ENCODE measurements around the gene CERK.

CERK gene

DNA sequence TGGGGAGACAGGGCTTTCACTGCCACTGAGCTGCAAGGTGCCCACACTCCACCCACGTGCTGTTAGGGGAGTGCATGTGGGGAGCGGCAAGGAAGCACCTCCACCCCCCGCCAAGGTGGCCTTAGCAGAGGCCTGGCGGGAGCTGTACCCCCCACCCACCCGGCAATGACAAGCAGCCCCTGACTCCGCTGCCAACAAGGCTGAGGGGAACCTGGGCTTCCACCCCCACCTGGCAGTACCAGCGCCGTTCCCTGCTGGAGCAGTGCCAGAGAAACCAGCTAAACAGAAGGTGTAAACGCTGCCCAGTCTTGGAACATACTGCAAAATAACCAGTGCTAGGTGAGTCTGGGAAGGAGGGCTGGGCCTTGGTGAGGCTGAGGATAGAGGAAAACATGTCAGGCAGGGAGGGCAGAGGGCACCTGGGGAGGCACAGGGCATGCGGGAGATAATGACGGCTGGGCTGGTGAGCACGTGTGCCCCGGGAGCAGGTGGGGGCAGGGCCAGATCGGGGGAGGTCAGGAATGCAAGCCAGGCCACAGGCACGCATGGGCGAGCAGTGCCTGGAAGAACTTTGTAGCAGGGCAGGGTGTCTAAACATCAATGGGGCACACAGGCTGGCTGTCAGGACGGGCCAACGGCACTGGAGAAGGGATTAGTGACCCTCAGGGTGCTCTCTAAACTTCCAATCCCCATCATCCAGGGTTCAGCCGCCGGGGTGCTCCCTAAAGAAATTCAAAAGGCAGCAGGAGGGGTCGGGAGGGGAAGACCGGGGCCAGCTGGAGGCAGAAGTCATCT, 6.6 kb downstream of the CERK start:
- DNase-seq = peak; percentile 46

DNA sequence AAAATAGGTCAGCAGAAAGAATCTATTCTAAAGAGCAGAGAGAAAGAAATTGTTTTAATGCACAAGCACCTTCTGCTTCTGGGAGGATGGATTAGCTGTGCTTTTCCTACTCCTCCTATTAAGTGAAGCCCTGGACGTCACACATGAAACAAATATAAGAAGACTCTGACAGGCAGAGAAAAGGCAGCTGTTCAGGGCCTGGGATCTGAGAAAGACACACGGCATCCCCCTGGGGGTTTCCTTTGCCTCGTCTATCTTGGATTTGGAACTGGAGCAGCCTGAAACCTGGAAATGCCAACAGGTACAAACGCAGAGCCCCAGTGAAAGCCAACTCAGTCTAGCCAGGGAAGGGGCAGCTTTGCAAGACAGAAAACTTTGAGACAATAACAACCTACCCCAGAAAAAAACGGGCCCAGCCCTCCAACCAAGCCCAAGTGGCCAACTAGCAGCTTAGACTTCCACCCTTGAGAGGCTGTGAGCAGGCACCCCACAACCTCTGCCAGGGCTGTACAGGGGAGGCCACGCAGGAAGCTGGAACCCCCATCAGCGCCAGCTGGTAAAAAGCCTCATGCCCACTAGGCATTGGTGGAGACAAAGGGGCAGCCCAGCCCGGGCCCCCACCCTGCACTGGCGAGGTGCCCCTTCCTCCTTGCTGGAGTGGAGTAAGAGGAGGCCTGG, 7.3 kb downstream of the CERK start:
- DNase-seq = no peak

DNA sequence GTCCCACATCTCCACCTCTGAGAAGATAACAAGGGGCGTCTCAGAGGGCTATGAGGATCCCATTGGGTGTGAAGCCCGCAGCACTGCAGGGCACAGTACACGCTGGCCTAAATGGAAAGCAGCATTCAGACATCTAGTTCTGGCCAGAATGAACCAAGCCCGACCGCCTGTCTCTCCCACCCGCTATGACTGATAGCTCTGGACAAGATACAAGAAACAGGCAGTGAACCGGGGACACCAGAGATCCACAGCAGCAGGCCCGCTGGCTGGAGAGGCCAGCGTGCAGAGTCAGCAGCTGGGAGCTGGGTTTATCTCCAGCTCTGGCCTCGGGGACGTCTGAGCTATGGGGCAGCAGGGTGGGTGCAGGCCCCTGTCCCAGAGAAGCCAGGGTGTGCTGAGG, 9.6 kb downstream of the CERK start:
- DNase-seq = no peak

DNA sequence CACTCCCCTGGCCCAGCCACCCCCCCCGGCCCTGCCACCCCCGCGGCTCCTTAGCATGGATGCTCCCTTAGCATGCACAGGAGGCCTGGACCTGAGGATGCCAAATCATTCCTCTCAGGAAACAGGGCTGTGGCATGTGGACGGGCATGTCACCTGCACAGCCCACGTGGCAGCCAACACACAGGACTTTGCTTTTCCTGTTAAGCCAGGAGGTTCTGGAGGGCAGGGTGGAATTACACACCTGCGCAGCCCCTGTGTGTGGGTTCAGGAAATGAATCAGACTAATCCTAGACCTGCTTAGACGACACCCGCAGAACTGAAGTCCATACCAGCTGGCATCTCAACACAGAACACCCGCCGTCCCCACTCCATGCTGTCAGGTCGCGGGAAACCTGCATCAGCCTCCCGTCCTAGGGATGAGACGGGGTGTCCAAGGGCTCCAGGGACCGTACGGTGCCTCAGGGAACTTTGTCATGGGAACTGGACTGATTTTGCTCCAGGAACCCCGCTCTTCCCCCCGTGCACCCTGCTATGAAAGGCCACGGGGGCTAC, 10.2 kb downstream of the CERK start:
- no peak for DNase-seq

DNA sequence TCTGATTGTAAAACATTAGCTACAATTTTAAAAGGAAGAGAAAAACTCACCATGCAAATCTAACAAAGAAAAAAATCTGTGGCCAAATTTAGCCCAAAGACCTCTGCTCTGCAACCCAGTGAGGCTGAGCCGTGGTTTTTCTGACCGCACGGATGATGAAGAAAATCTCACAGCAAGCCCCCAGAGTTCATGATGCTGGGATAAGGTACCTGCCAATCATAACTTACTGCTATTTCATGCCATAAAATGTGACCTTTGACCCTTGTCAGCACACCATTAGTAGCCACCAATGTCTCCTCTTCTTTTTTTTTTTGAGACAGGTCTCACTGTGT, 11.1 kb downstream of the CERK start:
- no peak for DNase-seq

DNA sequence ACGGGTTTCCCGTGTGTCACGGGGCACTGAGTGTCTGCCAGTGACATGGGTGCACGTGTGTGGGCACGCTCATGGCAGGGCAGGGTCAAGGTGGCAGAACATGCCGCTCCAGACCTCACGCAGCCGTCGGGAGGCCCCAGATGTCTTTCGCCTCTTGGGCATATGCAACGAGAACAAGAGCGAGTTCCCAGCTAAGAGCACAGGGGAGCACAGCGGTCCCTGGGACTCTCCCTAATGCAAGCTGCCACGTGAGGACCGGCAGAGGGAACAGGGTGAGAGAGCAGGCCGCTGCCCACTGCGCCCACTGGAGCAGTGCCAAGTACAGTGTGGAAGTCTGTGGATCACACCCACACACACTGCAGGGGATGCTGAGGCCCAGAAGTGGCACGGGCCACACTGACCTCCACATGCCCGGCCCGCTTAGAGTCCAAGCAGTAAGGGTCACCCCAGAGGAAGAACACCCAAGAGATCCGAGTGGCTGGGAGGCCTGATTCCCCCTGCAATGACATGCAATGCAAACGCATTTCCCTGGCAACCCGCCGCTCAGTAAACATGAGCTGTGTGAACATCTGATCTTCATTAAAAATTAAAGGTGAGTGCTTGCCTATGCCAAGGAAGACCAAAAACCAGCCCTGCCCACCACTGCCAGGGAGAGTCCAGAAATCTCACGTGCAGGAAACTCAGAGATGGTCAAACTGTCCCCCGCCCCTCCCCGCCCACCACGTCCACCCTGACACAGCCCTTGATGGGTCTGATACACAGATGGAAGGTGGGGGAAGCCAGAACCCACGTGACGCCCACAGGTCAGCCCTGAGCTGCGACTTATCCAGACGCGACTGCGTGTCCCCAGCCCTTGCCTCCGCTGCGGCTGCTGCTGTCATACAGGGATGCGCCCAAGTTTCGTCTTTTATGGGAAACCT, 11.7 kb downstream of the CERK start:
- DNase-seq = peak; percentile 21

DNA sequence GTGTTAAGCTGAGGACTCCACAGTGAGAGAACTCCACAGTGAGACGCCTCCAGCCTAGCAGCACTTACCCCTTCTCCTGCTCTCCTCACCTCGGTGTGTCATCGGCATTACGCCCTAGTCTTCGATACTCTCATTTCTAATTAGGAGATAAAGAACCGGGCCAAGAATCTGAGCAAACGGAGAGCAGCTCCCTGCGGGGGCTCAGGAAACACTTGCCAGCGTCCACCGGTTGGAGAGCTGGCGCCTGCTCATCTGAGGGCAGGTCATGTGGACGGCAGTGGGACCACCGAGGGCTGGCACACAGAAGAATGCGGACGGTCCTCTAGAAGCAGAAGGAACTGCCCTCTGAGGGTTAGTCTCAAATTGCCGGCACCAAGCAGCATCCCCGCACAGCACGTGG, 13.0 kb downstream of the CERK start:
- DNase-seq = no peak

DNA sequence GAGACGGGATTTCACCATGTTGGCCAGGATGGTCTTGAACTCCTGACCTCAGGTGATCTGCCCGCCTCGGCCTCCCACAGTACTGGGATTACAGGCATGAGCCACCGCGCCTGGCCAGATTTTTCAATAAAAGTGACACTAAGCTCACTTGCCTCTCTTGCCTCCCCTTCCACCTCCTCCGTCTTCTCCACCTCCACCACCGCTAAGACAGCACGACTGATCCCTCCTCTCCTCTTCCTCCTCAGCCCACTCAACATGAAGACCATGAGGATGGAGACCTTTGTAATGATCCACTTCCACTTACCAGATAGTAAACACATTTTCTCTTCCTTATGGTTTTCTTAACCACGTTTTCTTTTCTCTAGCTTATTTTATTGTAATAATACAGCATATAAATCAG, 14.2 kb downstream of the CERK start:
- no peak for DNase-seq

DNA sequence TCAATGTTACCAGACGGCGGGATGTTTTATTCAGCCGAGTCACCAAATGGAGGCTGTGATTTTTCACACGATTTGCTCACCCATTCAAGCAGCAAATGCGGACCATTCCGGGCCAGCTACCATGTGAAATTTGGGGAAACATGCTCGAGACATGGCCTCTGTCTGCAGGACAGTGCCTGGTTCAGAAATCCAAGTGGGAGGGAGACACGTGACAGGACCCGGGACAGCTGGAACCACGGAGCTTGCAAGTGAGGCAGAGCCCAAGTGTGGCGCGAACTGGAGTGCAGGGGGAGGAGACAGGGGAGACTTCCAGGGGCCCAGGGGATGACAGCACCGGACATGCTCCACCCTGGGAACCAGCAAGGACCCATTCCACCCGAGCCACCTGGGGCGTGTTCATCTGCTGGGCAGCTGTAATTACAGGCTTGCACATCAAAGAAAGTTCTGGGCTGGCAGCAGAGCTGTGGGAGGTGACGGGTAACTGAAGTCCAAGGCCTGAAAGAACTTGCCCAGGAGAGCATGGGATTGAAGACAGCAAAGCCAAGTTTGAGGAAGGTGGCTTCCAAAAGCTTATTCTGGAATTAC, 16.5 kb downstream of the CERK start:
- DNase-seq = no peak

DNA sequence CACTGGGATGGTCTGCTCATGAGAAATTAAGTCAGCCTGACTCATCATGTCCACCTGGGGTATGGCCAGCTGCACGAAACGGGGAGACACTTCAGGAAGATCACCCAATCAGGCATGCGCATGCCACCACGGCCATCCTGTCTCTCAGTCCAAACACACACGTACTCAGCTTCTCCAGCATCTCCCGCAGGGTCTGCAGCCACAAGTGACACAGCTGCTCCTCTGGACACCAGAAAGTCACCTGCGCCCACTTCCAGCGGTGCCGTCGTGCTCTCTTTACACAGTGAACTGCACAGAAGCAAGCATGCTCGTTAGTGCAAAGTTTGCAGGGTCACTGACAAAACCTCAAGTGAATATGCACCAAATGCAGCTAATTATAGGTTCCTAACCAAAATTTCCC, 18.1 kb downstream of the CERK start:
- DNase-seq = no peak

DNA sequence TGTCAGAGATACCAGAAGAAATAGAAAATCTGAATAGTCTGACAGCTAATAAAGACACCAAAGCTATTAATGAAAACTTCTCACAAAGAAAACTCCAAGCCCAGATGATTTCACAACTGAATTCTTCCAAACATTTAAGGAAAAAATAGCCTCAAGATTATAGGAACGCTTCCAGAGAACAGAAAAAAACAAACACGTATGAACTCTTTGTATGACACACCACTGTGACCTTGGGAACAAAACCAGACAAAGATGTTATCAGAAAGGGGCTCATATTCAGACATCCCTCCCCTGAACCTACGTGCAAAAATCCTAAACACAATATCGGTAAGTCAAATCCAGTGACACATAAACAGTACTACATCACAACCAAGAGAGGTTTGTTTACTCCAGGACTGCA, 23.5 kb downstream of the CERK start:
- no peak for DNase-seq

DNA sequence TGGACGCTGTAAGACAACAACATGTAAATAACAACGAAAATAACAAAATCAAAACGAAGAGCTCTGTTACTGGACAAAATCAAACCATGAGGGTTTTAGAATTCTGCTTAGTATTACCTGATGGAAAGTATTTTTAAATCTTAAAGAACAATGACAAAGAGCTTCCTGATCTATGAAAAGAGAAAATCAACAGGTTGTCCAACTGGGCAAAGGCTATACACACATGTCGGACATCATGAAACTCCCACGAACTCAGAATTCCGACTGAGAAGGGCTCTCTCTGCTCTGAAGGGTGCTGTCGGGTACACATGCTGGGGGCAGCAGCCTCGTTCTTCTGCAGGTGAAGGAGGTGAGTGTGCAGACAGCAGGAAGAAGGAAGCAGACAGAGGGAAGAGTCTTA, 25.8 kb downstream of the CERK start:
- DNase-seq = no peak

DNA sequence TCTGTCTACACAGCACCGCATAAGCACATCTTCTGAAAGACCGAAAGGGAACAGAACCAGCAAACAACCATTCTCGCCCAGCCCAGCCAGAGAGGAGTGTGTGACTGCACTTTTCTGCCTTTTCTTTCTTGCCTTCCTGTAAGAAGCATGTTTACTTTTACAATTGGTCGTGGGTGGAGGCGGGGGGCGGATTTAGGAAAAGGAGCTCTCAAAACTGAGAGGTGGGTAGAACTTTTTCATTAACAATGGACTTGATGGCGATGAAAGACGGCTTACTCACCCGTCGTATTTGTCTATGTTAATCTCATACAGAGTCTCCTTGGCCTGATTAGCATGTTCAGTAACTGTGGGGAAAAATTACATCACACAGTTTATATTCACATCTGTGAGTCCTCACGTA, 27.2 kb downstream of the CERK start:
- no peak for DNase-seq

DNA sequence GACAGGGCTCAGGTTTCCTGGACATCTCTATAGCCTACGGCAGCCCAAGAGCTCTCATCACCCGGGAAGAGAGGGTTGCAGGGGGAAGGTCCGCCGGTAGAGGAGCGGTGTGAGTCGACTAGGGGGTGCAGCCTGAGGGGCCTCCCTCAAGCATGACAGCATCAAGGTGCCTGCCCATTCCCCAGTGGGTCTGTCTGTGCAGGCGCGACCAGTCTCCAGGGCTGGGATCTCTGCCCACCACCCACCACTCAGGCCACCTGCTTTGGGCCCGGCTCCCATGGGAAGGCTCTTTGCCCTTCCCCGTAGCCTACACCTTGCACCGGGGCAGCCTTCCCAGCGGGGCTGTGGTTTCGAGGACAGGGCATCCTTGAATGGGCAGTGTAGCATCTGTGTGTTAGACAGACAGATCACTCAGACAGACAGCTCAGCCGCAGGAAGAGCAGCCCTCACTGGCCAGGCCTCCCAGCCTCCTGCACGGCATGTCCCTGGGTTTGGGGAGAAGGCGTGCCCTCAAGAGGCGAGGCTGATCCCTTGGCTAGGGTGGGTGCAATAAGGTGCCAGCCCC, 29.2 kb downstream of the CERK start:
- DNase-seq = no peak

DNA sequence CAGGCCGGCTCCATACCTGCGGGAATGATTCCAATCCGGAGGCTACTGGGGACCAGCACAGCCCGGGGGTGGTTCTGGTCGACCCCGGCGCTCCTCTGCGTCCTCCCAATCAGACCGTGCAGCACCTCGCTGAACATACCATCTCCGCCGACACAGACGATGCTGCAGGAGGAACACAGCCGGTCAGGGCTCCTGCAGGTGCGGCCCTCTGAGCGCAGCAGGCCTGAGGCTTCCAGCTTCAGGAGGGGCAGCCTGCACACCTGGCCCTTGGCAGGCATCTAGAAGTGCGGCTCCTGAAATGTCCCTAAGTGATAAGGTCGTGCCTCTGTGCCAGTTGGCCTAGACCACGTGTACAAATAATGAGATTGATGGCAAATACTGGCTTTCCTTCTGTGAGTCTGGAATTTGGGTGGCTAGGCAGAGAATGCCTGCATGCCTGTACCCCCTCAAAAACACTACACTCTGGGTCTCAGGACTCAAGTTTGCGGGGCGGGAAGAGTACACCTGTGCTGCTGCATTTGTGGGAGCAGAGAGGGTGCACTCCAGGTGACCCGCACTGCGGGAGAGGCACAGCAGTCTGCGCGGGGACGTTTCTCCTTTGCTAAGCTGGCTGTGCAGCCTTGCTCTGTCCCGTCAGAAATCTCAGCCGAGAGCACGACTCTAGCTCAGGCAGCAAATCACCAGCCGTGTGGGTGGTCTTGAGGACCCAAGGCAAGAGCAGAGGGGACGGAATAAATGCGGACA, 30.1 kb downstream of the CERK start:
- DNase-seq = no peak

DNA sequence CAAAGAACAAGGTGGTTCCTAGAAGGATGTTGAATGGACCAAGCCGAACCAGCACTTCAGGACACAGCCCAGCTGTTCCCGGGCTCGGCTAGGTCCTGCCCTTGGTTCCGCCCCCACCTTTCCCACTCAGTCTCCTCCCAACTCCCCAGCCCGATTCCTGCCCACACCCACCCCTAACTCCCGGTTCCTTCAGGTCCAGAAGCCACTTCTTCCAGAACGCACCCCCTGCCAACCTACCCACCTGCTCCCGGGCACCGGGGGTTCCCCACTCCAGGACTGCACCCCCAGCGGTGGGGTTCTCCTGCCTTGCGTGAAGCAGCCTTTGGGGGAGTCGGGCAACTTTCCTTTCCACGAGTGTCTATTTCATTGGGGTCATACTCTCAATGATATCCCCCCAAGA, 30.7 kb downstream of the CERK start:
- DNase-seq = no peak

DNA sequence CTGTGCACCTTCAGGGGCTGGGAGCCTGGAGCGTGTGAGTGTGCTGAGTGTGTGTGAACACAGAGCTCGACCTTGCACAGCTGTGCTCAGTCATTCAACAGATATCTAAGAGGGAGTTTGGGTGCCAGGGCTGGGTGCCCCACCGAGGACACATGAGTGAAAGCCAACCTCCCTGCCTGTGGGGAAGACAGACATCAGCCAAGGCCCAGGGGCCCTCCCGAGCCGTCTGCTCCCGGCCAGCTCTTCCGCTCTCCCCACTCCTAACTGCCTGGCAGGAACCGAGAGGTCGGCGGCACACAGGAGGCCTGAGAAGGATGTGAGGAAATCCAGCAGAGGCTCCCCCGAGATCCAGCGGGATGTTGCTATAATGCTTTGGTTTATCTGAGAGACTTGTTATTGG, 32.0 kb downstream of the CERK start:
- DNase-seq = no peak

DNA sequence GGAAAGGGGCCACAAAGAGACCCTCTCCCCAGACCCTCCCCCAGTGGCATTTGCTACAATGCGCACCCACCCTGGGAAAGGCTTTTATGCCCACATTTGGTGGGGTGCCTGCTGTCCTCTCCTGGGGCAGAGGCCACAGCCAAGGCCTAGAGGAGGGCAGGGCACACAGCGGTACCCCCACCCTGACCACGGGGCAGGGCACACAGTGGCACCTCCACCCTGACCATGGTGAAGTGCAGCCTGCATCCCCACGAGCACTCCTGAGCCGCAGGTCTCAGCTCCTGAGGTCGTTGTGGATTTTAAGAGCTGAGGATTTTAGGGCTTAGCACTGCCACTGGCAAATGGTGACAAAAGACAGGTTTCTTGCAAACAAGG, 34.1 kb downstream of the CERK start:
- no peak for DNase-seq

DNA sequence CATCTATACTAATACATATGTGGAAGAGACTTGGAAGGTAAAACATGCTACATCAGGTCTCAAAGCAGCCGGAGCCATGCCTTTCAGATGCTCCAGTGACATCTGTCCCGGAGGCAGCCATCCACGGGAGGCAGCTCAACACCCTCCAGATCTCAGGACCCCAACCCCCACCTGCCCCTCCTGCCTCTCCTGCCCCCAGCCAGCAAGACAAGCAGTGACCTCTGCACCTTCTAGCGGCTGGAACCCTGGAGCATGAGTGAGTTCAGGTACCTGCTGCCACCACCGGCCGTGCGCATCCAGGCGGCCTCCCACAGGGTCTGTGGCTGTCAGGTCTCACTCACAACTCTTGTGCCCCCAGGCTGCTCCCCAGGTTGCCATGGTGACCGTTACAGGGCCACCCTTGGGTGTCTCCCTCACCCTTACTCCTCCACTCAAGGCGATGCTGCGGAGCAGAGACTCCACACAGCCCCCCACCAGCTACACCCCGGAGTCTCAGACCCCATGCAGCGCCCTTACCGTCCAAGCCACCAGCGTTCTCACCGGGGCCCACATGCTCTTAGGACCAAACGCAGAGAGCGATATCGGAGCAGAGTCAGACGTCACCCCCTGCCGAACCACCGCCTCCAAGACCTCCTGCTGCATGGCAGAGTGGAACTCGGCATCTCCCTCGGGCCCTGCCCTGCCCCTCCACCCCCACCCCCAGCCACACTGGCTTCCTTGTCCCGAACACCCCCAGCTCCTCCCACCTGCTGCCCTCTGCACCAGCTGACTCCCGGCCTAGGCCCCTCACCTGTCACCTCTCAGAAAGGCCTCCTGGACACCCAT, 34.7 kb downstream of the CERK start:
- DNase-seq = no peak

DNA sequence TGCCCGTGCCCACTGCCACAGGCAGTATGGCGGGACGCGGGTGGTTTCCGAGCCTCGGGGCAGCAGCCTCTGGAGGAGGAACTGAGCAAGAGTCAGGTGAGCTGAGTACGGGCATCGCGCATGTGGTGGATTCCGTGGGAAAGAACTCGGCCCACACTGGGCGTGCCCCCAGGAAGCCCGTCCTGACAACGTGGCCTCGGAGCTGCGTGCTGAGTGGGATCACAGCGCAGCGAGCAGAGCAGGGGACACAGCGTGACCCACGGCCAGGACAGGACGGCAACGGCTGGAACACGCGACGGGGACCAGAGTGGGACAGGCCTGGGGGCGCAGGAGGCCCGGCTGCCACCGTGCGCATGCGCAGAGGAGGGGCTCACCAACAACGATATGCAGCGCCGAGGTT, 36.8 kb downstream of the CERK start:
- no peak for DNase-seq

DNA sequence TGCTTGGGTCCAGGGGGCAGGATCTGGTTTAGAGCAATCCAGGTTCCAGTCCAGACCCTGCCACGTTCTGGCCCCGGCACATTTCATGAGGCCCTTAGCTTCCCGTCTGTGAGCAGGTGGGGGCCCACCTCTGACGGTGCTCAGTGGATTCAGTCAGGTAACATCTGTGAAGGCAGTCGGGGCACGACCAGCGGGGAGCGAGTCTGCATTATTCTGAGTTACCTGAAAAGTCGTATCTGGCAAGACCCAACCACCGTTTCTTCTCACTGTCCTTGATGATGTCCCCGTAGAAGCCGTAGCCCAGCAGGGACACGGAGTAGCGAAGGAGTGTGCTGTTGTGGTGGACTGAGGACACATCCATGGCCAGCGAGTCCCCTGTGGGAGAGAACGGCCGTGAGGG, 39.0 kb downstream of the CERK start:
- no peak for DNase-seq

Data from fibroblast of skin of scalp (primary cell).